Measurements from ENCODE around the gene PLEKHA6. TPM values are rescaled to one million over a fixed set of nuclear protein-coding genes. Genes with fewer than 3 reads are reported as not detected.
"Not testable (repeated sequence)": the region's sequence is repeated elsewhere in the genome, so short reads cannot be mapped to it uniquely, and the experiment has no call there.

The PLEKHA6 gene
- total RNA-seq, 2 experiments from 2014 or later = 0.23 to 0.25 TPM

DNA sequence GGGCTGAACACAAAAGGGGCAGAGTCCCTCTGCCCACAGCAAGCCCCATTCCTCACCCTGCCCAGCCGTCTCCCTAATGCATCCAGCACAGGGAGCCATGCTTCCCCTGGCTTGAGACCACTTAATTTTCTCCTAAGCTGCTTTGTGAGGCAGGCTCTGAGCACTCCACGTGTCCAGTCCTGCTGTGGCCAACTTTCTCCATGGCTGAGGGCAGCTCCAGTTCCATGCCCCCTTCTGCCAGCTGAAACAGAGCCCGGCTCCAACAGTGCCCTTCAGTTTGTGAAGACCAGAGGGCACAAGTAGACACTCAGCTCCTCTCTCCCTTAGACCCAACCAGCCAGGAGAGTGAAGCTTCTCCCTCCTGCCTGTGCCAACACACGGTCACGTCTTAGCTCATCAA, 33.8 kb downstream of the PLEKHA6 start:
- ChIA-PET POLR2A (no interaction called here), CTCF (interaction anchor here (1.0 to 5.8 kb wide), 2 partner anchors 33 to 38 kb away, joined by 3 to 27 read pairs; partner anchors contain the start of gene PLEKHA6)

DNA sequence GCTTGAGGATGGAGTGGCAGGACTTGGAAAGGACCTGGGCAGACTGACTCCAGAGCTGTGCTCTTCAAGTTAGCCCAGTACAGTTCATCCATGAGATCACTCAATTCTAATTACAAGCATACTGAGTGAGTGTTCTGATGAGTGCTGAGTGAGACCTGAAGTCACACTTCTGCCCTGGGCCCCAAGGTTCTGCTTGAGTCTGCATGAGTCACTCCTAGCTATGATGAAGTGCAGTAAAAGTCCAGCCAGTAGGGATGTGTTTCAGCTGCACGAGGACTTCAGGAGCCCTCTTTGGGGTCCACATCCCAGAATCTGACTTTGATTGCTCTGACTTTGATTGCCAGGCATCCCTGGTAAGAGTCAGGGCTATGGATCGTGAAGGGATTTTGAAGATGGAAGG, 35.8 kb downstream of the PLEKHA6 start:
- CTCF ChIA-PET = interaction anchor here (0.8 to 5.8 kb wide), 4 partner anchors 40 to 160 kb away, joined by 3 to 27 read pairs (median 4); no protein-coding TSS in a partner anchor
- POLR2A ChIA-PET = interaction anchor here (1.5 kb wide), 1 partner anchor 40 kb away, joined by 5 read pairs; no protein-coding TSS in a partner anchor

DNA sequence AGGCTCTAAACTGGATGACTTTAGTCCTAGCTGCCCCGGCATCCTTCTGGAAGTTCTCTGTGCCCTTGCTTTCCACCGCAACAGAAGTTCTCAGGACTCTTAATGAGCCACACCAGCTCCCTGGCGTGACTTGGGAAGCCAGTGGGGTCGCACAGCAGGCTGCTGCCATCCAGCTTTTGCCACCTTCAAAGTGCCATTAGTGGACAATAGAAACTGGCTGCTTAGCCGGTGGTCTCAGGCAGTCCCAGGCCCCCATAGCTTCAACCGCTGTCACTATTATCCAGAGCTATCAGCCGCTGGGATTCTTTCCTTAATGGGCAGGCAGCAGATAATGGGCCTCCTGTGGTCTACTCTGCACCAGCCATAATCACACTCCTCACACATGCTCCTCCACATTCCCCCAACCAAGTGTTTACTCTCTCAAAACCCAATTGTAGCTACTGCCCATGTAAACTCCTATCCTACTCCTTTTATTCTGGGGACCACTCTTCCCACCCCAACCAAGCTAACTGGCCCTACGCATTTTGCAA, 37.3 kb downstream of the PLEKHA6 start:
- POLR2A ChIA-PET = no interaction called here
- CTCF ChIA-PET = interaction anchor here (0.6 to 5.8 kb wide), 3 partner anchors 10 to 73 kb away, joined by 3 to 27 read pairs (median 3); no protein-coding TSS in a partner anchor

DNA sequence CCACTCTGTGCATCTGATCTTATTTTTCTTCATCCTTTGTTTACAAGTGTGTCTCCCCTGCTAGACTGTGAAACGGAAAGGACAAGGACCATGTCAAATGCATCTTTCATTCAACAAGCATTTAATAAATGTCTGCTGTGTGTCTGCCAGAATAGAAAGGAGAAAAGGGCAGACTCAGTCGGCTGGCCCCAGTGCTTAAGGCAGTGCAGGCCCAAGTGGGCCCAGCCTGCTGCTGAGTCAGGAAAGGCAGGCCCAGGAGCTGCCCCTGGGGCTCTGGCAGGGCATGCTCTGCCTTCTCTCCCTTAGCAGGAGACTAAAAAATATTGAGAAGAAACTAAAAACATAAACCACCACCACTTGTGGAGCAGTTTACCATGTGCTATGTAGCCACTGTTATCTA, 38.1 kb downstream of the PLEKHA6 start:
- POLR2A ChIA-PET = interaction anchor here (0.6 kb wide), 1 partner anchor 29 kb away, joined by 8 read pairs; no protein-coding TSS in a partner anchor
- CTCF ChIA-PET = no interaction called here

DNA sequence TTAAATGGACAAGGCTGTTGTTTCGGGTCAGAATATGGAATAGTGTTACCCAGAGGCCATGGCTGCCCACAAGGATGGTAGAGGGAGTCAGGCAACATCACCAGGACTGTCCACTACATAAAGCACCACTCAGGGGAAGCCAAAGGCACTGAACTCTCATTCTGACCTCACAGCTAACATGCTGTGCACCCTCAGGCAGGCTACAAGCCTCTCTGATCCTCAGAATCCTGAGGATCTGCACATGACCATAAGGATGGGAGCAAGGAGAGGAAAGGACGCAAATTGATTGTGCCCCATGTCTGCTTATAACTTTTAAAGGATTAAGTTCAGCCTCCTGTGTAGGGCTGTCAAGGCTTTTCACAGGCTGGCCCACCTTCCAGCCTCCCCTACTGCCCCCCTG, 38.7 kb downstream of the PLEKHA6 start:
- CTCF ChIA-PET = no interaction called here
- POLR2A ChIA-PET = no interaction called here

DNA sequence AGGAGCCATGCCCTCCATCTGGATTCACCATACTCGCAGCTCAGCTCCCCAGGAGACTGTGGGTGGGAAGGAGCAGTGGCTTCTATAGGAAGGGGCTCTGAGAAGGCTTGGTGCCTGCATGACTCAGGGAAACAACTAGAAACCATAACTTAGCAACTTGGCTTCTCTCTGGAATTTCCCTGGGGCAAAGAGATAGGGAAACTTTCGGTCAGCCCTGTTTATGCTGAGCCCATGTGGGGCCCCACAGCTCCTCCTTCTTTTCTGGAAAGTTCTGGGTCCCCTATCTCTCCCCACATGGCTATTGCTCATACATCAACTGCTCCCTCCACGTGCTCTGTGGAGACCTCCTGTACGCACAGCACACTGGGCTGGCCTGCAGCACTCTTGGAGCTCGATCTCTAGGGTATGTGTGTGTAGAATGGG, 39.3 kb downstream of the PLEKHA6 start:
- CTCF ChIA-PET = no interaction called here
- POLR2A ChIA-PET = no interaction called here

- POLR2A ChIA-PET = no interaction called here
- CTCF ChIA-PET = no interaction called here
Measured at GRCh38 chr1:204319462-204319861, 40.3 kb downstream of the PLEKHA6 start.

DNA sequence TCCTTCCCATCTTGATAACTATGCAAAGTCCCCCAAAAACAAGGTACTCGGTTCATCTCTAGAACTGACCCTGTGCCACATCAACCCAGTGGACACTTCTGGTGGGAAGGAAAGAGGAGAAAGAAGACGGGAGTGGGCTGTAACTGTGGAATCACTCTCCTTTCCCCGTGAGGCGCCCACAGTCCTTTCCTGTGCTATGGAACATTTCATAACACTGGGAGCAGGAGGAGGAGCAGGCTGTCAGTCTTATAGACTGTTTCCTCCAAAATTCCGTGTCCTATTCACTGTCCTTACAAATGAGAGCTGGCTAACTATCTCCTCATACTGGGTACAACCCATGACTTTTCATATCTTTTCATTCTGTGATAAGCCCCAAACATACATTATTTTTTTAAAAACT, 40.7 kb downstream of the PLEKHA6 start:
- ChIA-PET POLR2A (no interaction called here), CTCF (interaction anchor here (0.6 kb wide), 1 partner anchor 66 kb away, joined by 3 read pairs; no protein-coding TSS in a partner anchor)

- CTCF ChIA-PET = interaction anchor here (0.6 kb wide), 1 partner anchor 65 kb away, joined by 3 read pairs; no protein-coding TSS in a partner anchor
- POLR2A ChIA-PET = interaction anchor here (0.6 kb wide), 1 partner anchor 44 kb away, joined by 3 read pairs; no protein-coding TSS in a partner anchor
Measured at GRCh38 chr1:204318324-204318723, 41.4 kb downstream of the PLEKHA6 start.

DNA sequence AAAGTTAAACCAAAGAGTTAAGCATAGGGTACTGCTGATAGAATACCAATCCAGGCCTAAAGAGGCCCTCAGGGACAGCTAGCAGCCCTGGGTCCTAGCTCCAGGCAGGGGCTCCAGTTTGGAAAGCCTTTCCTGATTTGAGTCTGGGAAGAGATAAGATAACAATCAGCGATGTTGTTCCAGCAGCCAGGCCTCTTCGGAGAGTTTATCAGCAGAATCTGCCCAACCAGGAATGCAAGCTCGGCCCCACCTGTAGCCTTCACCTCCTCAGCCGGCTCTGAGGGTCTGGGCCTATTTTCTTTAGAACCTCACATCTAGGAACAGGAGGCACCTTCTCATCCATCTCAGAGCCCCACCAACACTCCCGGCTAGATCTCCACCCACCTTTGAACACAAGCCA, 42.6 kb downstream of the PLEKHA6 start:
- CTCF ChIA-PET = no interaction called here
- POLR2A ChIA-PET = no interaction called here

DNA sequence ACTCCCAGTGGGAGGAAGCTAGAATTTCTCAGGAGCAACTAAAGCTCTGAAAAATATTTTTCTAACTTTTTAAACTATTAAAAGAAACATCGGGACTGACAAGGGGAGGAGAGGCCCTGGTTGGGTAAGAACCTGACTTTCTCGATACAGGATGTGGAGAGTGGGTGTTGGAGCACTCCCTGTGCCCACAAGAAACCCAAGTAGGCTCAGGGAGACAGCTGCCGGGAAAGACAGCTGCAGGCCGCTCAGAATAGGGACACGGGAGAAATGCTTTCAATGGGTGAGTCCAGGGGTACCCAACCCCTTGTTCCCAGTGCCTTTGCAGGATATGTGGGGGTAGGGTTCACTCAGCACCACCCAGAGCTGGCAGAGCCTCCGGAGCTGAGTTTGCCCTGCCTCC, 43.6 kb downstream of the PLEKHA6 start:
- POLR2A ChIA-PET = no interaction called here
- CTCF ChIA-PET = interaction anchor here (0.6 kb wide), 1 partner anchor 83 kb away, joined by 3 read pairs; no protein-coding TSS in a partner anchor

- ChIA-PET POLR2A (no interaction called here), CTCF (no interaction called here)
Measured at GRCh38 chr1:204314893-204315658, 44.7 kb downstream of the PLEKHA6 start.

- POLR2A ChIA-PET = no interaction called here
- CTCF ChIA-PET = no interaction called here
Measured at GRCh38 chr1:204314171-204314892, 45.4 kb downstream of the PLEKHA6 start.

- CTCF ChIA-PET = interaction anchor here (1.3 kb wide), 1 partner anchor 11 kb away, joined by 4 read pairs; no protein-coding TSS in a partner anchor
- POLR2A ChIA-PET = no interaction called here
Measured at GRCh38 chr1:204313675-204314074, 46.1 kb downstream of the PLEKHA6 start.

- POLR2A ChIA-PET = interaction anchor here (0.6 kb wide), 1 partner anchor 246 kb away, joined by 3 read pairs; no protein-coding TSS in a partner anchor
- CTCF ChIA-PET = not testable (repeated sequence)
Measured at GRCh38 chr1:204310970-204311369, 48.8 kb downstream of the PLEKHA6 start.

- ChIA-PET CTCF (interaction anchor here (0.6 to 0.7 kb wide), 3 partner anchors 49 to 298 kb away, joined by 3 read pairs; no protein-coding TSS in a partner anchor), POLR2A (no interaction called here)
Measured at GRCh38 chr1:204308023-204308628, 51.6 kb downstream of the PLEKHA6 start.

GRCh38 chr1:204307334-204307883, 52.3 kb downstream of the PLEKHA6 start:
- POLR2A ChIA-PET = no interaction called here
- CTCF ChIA-PET = interaction anchor here (0.6 to 1.1 kb wide), 2 partner anchors 91 to 297 kb away, joined by 3 read pairs; no protein-coding TSS in a partner anchor

DNA sequence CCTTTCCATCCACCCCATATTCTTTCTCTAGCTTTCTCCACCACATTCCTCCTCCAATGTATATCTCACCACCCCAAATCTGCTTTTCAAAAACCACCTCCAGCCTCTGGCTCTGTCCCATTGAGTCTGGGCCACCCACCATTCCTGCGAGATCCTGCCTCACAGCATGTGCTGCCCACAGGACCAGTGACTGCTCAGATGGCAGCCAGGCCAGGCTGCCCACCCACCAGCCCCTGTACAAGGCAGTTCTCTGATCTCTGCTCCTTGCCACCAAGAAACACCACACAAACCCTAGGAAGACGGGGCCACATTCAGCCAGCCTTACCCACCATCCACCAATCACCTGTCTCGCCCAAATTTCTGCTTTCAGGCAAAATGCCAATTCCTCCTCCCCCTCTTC, 53.7 kb downstream of the PLEKHA6 start:
- POLR2A ChIA-PET = no interaction called here
- CTCF ChIA-PET = no interaction called here

DNA sequence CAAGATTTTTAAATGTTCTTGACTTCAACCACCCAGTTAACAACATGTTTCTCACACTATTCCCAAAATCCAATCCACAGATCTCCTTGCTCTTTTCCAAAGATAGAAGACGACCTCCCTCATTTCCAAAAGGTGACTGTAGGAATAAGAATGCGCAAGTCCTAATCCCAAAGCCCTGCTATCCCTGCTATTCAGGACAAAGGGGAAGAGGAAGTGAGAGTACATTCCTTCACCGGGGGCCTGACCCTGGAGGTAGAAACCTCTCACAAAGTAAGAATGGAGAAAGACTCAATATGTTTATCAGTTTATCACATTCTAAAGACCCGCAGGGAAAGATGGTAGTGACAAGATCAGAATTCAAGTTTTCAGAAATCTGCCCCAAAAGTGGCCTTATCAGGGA, 55.7 kb downstream of the PLEKHA6 start:
- CTCF ChIA-PET = interaction anchor here (1.1 kb wide), 1 partner anchor 59 kb away, joined by 3 read pairs; no protein-coding TSS in a partner anchor

More for the DNA sequence above, 55.7 kb downstream of the PLEKHA6 start:
- POLR2A ChIA-PET = no interaction called here

Measured in activated CD8-positive, alpha-beta memory T cell treated with anti-CD3 and anti-CD28 coated beads for 36 hours (primary cell).